HG02759 (cell line): ENCODE results near the gene FARP1.

Experiments
- ATAC-seq: cut with Tn5 transposase; IDR thresholded peaks from one replicate; pipeline ENCODE4 v1.9.1; 2021; ENCODE audit warnings: mild to moderate bottlenecking, moderate library complexity; ENCODE audit not compliant: unreplicated experiment

The FARP1 gene

DNA sequence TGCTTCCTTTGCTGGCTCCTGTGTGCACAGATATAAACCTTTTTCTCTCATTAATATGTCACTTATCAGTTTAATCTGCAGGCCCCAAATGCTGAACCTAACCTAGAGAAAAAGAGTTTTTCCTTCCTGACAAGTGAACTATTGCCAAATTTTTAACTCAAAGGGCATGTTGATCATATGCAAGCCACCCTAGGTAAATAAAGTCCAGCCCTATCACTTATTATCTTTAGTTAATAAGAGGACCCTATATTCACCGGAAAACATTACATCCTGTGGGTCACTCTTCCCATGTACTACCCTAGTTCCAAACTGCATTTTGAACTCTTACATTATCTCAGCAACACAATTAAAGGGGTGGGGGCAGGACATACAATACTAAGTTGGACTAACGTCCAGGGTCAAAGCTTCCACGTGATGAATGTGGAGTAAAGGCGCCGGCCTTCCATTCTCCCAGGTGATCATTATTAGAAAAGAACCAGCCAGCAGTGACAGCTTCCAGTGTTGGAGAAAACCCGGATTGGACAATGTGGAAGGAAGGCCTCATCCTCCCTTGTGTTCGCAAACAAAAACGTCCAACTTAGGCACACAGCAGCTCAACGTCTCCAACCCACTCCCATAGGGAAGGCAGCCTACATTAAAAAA is 347.4 kb downstream of the FARP1 start:
- no peak for ATAC-seq

DNA sequence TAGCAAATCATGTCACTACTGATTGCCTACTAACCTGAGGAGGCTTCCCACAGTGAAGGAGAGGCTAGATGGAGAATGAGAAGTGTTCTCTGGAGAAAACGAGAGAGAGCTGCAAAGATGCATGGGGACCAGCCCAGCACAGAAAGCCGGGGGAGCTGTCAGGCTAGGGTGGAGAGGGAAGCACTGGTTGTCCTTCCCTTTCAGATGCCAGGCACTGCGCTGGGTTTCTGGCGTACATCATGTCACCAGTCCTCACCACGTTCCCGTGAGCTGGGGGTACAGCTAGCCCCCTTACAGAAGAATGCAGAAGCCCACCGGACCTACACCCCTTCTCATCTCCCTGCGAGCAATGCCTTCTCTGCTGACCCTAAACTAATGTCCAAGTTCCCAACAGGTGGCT is 348.0 kb downstream of the FARP1 start:
- ATAC-seq, result no peak

DNA sequence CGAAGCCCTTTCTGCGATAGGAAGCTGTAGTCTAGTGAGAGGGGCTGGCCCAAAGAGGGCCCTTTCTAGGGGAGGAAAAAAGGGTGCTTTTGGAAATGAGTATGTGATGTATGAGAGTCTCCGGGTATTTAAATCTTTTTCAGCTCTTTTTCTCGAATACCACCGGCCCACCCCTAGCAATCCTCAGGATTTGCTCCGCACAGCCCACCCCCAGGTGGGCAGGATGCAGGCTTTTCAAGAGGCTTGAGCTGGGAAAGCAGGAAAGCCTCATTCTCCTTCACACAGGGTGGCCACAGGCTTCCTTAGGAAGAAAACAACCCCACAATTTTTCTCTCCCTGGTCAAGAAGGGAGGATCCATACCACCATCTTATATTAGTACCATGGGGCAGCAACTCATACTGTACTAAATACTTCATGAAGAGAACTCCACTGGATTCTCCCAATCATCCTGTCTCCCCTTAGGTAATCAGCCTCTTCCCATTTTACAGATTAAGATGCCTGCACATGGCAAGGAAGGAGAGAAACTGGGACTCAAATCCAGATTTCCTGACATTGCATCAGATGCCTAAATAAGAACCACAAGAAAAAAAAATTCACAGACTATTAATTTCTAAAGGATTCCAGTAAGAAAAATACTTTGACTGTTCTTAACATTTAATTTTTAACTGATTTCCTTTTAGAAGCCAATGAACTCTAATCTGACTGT is 349.6 kb downstream of the FARP1 start:
- ATAC-seq, result no peak

DNA sequence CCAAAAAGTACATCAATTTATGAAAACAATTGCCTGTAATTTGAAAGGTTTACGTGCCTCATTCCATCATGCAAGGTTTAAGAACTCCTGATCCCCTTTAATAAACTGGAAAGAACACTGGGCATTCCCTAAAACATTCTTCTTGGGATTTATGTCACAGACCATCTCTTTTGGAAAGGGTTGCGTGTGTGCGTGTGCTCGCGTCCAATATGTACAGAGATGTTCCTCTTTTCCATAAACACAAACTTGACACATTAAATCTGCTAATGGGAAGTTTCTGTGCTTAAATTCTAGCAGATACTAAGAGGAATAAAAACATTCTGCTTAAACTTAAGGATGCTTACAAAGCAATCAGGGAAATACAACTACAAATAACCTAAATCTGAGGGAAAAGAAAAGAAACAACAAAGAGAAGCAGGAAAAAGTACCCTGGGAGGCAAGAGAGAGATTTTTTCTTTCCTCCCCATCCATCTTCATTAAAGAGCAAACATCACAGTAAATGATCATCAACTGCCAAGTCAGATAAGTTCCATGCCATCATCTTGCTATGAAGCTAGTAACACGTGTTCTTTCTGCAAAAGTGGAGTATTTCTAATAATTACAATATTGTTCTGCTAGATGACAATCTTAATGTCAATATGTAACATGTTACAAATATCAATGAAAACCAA is 350.3 kb downstream of the FARP1 start:
- no peak for ATAC-seq

DNA sequence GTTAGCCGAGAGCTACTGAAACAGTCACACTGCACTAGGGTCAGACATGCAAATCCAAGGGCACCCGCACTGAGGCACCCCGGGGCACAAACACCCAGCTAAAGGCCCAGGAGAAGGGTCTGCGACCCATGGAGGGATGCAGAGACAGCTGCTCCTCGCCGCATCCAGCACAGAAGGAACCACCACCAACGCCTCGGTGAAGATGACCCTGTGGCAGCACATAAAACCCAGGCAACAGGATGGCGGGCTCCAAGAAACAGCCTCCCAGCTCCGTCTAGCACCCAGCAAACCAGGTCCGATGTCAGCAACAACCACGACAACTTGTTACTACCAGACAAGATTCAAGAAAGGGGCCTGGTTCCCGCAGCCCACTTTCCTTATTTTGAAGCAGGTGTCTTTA is 351.9 kb downstream of the FARP1 start:
- no peak for ATAC-seq

DNA sequence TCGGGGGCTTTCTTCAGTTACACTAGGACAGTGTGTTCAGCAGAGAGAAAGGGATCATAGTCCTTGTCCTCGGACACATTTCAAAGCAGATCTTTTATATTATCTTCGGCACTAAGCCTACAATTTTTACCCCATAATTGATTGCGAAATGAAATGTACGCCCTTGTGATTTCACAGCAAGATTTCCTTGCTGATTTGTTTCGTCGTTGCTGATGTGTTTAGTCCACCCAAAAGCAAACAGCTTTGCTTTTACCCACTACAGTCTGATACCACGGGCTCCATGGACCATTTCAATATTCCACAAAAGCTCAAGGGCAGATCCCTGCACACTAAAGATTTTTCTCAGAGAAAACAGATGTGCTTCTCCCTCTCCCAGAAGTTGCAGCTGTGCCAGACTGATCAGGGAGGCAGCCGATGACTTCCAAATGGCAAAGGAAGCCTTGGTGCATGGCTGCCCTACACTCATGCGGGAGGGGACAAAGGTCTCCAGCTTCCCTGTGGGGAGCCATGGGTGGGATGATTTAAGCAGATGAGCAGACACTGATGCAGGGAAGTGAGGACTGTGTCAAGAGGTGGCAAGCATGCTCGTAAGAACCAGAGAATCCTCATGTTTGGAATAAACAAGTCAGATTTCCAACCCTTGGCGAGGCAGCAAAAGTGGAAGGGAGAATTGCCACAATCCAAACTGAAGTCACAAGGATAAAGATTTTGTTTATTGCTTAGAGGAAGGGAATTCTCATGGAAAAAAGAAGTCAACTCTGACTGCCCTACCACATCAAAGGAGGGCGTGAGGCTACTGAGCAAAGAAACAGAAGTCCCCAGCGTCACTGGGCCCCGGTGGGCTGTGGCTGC is 353.0 kb downstream of the FARP1 start:
- no peak for ATAC-seq

- no peak for ATAC-seq
Measured at GRCh38 chr13:98496479-98496791, 353.5 kb downstream of the FARP1 start.

- no peak for ATAC-seq
Measured at GRCh38 chr13:98496966-98497365, 354.1 kb downstream of the FARP1 start.

GRCh38 chr13:98500963-98501421 is 358.1 kb downstream of the FARP1 start:
- ATAC-seq, result peak; percentile 89

GRCh38 chr13:98503175-98504028 is 360.5 kb downstream of the FARP1 start:
- ATAC-seq, result no peak

- ATAC-seq, result no peak
Measured at GRCh38 chr13:98504029-98504351, 361.1 kb downstream of the FARP1 start.

- peak; percentile 46 for ATAC-seq
Measured at GRCh38 chr13:98504371-98504963, 361.6 kb downstream of the FARP1 start.
